Astrocyte of the hippocampus (primary cell): Measurements from ENCODE around the gene RTP5.
A peak's percentile ranks its signal among the peaks of the same experiment; 100 is the strongest.

Experiments
- DNase-seq: peaks from one replicate; pipeline ENCODE4 v3.0.0; 2011; ENCODE audit warnings: low read depth, low spot score

Gene RTP5

GRCh38 chr2:241843321-241844065 lies 26.0 kb upstream of the RTP5 start:
- no peak for DNase-seq

GRCh38 chr2:241844066-241844728 lies 25.3 kb upstream of the RTP5 start:
- DNase-seq = peak; percentile 83

- no peak for DNase-seq
Observed at GRCh38 chr2:241844831-241845578, 24.5 kb upstream of the RTP5 start.

- DNase-seq = no peak
Observed at GRCh38 chr2:241846406-241846805, 23.1 kb upstream of the RTP5 start.

GRCh38 chr2:241848761-241849615 lies 20.5 kb upstream of the RTP5 start:
- DNase-seq = no peak

- DNase-seq = no peak
Observed at GRCh38 chr2:241849616-241850543, 19.6 kb upstream of the RTP5 start.

GRCh38 chr2:241850544-241851324 lies 18.8 kb upstream of the RTP5 start:
- no peak for DNase-seq

GRCh38 chr2:241851325-241852115 lies 18.0 kb upstream of the RTP5 start:
- DNase-seq = no peak

- no peak for DNase-seq
Observed at GRCh38 chr2:241852116-241852980, 17.2 kb upstream of the RTP5 start.

GRCh38 chr2:241852981-241853631 lies 16.4 kb upstream of the RTP5 start:
- DNase-seq = no peak

- peak; percentile 84 for DNase-seq
Observed at GRCh38 chr2:241853651-241854341, 15.7 kb upstream of the RTP5 start.

- no peak for DNase-seq
Observed at GRCh38 chr2:241854342-241855244, 14.9 kb upstream of the RTP5 start.

GRCh38 chr2:241855245-241855887 lies 14.2 kb upstream of the RTP5 start:
- DNase-seq = no peak

GRCh38 chr2:241855888-241856422 lies 13.6 kb upstream of the RTP5 start:
- no peak for DNase-seq

GRCh38 chr2:241857041-241857541 lies 12.4 kb upstream of the RTP5 start:
- no peak for DNase-seq
